GM19035 (cell line): ENCODE measurements around the gene MIGA1.
A peak's percentile ranks its signal among the peaks of the same experiment; 100 is the strongest.
"Not testable (repeated sequence)": the region's sequence is repeated elsewhere in the genome, so short reads cannot be mapped to it uniquely, and the experiment has no call there.

Source experiments
- ATAC-seq: cut with Tn5 transposase; IDR thresholded peaks from one replicate; pipeline ENCODE4 v1.9.1; 2021; ENCODE audit not compliant: unreplicated experiment

Gene MIGA1, protein sequence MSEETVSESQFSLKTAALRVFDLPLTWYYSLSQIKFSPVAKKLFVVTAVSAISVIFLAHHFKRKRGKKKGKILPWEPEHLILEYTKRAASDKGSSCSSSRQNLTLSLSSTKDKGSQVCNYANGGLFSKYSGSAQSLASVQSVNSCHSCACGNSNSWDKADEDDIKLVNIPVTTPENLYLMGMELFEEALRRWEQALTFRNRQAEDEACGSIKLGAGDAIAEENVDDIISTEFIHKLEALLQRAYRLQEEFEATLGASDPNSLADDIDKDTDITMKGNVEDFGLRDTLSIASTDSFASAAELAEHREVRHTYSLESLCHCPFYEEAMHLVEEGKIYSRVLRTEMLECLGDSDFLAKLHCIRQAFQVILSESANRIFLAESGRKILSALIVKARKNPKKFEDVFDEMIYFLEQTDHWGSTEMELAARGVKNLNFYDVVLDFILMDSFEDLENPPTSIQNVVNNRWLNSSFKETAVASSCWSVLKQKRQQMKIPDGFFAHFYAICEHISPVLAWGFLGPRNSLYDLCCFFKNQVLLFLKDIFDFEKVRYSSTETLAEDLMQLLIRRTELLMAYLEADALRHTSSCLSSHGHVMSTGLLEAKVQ

DNA sequence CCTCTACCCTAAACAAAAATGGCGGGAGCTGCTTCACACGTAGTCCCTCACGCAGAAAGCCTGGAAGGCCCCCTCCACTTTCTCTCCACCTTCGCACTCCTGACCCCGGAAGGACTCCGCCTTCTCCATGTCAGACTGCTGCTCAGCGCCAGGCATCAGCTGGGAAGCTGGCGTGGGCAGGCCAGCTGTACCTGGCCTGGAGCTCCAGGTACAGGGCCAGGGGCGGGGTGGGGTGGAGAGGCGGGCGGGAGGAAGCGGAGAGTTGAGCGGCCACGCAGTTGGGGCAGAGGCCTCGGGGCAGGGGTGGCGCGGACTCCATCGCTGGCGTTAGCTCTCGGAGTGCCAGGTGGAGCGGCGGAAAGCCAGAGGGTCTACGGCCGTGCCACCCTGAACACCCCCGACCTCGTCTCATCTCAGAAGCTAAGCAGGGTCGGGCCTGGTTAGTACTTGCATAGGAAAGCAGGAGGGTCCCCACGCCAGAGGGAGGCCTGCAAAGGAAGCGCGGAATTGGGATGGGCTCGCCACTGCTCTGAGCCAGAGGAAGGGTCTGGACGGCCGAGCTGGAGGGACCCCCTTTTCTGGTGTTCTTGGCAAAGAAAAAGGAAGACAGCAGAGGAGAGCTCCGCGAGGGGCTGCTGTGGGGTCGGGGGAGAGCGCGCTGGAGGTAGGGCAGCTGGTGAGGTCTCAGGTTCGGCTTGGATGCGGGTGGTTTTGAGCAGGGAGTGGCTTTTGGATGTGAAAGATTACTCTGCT is at the start of gene MIGA1:
MIGA1 (plus strand) TSS at position 121 of the 753 bp plus-strand sequence. CDS start 3,604 bp downstream, outside the sequence.
- ATAC-seq = peak; percentile 94

DNA sequence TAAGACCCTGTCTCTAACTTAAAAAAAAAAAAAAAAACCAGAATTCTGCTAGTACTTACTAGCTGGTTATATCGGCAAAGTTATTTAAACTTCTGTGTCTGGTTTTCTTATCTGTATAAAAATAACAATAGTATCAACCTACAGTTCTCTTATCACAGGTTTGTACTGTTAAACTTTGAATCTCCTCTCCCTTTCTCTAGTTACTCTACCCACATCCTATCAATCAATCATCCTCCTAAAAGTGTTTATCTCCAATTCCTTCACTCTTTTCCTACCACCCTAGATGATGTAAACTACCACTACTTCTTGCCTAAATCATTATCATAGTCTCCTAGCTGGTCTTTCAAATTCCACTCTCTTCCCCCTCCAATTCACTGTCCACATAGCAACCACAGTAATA is 47.4 kb upstream of the MIGA1 start:
- no peak for ATAC-seq

DNA sequence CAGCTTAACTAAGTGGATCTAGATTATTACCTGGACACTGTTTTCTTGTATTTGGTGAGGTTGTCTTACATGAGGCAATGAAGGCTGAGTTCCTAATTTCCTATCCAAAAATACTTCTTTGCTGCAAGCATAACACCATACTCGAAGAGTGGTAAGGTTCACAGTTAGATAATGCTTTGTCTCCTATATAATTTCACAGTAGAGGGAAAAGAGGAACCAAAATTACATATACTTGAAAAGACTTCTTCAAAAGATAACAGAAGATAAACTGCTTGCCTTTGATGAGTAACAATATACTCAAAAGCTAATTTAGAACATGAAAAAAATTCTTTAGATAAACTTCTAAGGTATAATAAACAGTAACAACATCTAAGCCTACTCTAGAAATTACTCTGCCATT is 40.2 kb upstream of the MIGA1 start:
- no peak for ATAC-seq

DNA sequence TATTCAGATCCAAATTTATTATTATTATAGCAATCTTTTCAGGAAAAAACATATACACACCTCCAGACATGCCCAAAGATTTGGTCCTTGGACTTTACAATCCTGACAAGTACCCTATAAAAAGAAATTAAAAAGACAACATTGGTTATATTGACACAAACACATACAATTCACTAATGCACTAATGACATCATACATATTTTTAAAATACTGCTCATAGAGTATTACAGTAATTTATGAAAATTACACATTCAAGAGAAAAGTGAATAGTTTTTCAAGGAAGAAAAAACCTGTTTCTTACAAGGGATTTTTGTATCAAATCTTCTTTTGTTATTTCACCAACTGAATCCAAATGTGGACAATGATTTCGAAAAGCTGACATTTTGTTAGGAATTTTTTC is 38.1 kb upstream of the MIGA1 start:
- no peak for ATAC-seq

DNA sequence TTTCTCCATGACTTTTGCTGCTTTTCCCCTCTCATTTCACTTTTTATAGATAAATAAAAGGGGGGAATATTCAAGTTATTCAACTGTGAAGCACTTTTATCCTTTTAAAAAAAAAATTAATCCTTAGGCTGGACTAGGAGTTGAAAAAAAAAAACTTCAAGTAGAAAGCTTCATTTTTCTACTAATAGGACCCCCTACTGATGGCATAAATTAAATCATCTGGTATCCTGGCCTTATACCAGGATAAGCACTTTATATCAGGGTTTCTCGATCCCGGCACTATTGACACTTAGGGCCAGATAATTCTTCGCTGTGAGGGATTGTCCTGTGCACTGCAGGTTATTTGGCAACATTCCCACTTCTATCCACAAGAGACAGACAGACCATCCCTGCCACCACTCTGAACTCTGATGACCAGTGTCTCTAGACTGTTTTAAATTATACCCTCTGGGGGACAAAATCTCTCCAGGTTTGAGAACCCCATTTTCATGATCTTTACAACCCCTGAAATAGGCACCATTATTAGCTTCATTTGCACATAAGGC is 37.4 kb upstream of the MIGA1 start:
- no peak for ATAC-seq

DNA sequence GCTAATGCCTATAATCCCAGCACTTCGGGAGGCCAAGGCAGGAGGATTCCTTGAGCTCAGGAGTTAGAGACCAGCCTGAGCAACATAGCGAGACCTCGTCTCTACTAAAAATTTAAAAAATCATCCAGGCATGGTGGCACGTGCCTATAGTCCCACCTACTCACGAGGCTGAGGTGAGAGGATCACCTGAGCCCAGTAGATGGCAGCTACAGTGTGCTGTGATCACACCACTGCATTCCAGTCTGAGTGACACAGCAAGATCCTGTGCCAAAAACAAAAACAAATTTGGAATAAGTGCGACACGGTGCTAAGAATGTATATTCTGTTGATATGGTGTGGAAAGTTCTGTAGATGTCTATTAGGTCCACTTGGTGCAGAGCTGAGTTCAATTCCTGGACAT is 34.9 kb upstream of the MIGA1 start:
- no peak for ATAC-seq

DNA sequence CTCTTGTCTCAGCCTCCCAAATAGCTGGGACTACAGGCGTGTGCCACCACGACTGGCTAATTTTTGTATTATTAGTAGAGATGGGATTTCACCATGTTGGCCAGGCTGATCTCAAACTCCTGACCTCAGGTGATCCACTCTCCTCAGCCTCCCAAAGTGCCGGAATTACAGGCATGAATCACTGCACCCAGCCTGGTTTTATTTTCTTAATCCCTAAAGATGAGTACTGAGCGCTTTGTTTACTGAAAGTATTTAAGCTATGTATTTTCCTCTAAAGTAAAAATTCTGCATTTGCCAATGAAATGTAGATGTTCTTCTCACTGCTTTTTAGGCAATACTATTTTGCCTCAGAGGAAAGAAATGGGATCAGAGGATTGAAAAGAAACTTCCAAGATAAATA is 30.0 kb upstream of the MIGA1 start:
- not testable (repeated sequence) for ATAC-seq

DNA sequence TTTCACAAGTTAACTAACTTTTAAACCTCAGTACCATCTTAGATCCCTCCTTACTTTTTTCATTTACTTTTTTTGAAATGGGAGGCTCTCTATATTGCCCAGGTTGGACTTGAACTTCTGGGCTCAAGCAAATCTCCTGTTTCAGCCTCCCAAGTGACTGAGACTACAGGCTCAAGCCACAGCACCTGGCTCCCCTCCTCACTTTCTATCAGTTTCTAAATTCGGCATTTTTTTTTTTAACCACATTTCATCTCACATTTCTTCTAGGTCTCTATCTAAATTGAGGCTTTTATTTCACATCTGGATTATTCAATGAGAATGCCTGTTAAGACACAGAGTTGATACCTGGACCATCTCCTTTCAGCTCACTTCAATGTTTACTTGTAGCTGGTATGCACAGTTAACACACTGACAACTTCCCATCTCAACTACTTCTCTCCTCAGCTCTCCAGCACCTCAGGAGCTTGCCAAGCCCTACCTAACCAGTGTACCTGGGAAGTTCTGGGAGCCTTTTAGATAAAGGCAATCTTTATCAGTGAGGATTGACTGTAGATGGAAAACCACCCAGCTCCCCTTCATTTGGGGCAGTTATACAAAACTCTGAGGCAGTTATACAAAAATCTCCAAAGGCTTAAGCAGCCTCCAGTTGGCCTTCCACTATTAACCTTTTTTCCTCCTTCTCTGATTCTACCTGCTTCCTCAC is 23.2 kb upstream of the MIGA1 start:
- ATAC-seq = no peak

DNA sequence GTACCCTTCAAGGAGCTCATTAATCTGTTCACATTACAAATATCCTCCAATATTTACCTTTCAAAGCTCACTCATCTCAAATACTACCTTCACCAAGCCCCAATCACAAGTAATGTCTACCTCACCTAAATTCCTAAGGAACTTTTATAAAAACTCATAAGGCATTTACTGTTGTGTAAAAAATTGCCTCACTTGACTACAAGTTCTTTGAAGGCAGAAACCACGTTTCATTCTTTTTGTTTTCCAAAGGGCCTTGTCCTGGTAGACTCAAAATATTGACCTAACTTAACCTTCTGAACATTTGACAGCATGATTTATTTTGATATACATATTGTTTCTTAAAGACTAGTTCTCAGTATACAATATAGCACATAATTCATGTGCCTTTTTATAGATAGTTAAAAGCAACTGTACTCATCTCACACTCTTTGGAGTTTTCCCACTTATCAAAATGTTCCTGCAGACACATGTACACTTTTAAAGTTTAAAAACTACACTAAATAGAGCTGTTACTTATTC is 22.3 kb upstream of the MIGA1 start:
- ATAC-seq = no peak

DNA sequence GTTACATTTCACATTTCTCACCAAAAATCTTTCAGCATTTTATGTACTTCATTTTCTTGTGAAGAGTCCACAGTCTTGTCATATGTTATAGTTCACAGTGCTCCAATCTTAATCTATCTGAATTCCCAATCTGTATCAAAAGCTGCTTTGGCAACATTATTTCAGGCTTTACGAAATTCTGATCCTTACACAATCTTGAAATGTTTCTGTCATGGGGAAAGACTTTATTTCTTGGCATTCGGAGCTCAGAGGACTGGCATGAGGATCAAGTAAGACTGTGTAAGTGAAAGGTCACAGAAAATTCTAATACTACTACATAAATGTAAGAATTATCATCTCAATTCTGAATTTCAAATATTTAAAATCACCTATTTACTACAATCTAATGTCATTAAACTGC is 21.8 kb upstream of the MIGA1 start:
- no peak for ATAC-seq

DNA sequence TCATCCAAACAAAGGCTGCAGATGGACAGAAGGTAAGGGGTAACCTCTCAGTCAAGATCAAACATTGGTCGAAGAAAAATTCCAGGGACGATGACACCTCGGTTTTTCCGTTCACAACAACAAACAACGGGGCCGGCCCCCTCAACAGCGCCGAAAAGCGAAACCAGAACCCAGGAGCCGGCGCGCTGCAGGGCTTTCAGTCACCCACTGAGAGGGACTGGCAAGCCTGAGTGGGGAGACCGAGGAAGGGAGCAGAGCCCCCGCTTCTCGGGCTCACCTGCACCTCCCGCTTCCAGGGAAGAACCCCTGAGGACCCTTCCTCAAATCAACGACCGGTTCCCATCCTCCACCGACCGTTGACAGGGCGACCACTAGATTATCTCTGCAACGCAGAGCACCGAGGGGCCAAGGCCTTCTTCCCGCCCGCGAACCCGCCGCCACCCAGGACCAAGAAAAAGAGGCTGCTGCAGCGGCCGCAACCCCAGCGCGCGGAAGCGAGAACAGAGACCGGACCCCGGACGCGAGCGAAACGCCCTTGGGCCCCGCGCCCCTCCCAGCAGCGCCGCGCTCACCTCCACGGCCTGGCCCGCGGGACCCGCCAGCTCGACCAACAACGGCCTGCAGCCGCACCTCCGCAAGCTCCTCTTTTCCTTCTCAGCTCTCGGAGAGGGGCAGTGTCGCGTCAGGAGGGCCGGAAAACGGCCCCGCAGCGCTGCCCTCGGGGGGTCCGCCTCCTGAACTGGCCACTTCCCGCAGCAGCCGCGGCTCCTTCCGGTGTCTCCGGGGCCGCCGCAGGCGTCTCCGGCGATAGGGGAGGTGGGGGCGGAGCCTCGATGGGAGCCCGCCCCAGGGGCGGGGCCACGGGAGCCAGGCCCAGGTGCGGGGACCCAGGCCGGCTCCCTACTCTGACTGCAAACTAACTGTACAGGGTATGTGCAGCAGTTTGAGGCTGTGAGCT is 20.1 kb upstream of the MIGA1 start, which contains the start of gene USP33:
USP33 (minus strand) TSS at position 782 of the 958 bp plus-strand sequence. CDS start 18,155 bp downstream, outside the sequence.
- ATAC-seq = peak; percentile 93

DNA sequence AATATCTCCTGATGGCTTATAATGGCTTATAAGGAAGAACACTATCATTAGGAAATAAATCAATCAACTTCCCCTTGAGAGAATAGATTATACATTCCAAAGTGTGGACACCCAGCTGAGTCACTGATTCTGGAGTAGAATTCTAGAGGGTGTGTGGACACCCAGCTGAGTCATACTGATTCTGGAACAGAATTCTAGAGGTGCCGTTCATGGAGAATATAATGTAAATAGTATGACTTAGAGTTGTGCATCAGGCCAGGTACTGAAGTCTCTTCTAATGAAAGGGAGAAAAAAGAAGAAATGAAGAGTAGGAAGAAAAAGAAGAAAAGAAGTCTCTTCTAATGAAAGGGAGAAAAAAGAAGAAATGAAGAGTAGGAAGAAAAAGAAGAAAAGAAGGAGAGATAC is 17.4 kb upstream of the MIGA1 start:
- no peak for ATAC-seq

DNA sequence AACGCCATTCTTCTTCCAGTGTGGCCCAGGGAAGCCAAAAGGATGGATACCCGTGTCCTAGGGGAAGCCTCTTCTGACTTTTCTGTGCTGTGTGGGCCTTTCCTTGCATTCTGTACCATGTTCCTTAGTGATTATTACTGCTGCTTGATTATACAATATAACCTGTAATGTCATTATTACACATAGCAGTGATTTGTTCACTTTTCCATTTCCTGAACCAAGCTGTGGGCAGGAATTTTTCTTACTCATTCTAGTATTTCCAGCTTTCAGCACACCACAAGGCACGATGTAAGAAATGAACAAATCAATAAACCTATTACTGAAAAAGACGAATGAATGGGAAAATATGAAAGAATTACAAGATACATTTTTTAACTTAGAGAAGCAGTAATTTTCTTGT is 11.4 kb upstream of the MIGA1 start:
- ATAC-seq = no peak

DNA sequence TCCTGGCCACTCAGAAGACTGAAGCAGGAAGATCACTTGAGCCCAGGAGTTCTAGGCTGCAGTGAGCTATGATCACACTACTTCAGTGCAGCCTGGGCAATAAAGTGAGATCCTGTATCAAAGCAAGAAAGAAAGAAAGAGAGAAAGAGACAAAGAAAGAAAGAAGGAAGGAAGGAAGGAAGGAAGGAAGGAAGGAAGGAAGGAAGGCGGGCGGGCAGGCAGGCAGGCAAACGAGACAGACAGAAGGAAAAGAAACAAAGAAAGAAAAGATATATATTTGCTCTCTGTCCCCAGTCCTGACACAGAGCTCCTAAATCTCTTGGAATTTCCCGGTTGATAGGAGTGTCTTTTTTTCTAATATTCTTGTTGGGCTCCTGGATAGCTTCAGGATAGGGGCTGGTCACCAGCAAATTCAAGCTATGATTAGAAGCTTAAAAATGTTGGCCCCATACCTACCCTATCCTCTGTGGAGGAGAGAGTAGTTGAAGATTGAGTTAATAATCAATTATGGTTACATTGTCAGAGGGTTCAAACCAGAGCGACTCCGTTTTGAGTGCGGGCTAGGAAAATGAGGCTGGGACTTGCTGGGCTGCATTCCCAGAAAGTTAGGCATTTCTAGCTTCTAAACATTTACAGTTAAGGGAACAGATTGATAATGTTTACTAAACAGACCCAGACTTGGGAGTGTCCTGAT is 3.3 kb upstream of the MIGA1 start:
- ATAC-seq = no peak

DNA sequence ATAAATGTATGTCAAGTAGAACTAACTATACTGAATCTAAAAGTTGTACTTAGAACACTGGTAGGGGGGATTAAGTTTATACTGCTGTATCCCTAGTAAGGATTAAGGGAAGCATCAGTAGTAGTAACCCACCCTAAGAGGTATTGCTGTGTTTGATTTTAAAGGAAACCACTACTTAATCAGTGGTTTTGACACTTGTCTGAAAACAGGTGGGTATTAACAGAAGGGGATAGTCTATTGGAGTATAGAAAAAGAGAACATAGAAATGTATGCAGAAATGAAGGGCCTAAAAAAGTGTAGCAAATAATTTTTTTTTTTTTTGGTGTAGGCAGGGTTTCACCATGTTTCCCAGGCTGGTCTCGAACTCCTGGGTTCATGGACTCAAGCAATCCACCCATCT is 2.2 kb downstream of the MIGA1 start:
- no peak for ATAC-seq

DNA sequence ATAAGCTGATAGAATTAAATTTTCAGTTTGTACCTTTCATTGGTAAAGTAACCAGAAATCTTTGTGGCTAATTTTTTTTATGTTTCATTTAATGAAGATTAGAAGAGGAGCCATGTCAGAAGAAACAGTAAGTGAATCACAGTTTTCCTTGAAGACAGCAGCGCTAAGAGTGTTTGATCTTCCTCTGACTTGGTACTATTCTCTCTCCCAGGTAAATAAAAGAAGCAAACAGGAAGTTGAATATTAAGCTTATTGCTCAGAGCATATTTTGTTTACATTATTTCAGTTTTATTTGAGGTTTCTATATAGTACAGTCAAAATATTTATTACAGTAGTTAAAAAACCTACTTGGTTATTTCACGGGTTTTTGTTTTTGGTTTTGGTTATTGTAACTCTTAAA is 3.7 kb downstream of the MIGA1 start:
- no peak for ATAC-seq

DNA sequence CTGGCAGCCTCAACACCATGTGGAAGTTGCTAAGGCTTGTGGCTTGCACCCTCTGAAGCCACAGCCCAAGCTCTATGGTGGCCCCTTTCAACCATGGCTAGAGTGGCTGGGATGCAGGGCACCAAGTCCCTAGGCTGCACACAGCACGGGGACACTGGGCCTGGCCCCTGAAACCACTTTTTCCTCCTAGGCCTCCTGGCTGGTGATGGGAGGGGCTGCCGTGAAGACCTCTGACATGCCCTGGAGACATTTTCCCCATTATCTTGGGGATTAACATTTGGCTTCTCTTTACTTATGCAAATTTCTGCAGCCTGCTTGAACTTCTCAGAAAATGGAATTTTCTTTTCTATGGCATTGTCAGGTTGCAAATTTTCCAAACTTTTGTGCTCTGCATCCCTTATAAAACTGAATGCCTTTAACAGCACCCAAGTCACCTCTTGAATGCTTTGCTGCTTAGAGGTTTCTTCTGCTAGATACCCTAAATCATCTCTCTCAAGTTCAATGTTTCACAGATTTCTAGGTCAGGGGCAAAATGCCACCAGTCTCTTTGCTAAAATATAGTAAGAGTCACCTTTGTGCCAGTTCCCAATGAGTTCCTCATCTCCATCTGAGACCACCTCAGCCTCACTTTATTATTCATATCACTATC is 6.8 kb downstream of the MIGA1 start:
- not testable (repeated sequence) for ATAC-seq

DNA sequence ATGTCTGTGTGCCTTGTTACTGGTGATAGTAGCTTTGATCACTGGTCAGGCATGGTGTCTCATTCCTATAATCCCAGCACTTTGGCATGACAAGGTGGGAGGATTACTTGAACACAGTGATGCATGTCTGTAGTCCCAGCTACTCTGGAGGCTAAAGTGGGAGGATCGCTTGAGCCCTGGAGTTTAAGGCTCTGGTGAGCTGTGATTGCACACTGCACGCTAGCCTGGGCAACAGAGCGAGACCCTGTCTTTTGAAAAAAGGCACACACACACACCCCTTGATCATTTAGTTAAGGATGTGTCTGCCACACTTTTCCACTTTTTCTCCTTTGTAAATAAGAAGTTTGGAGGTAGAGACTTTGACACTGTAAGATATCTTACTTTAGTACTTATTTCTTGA is 15.1 kb downstream of the MIGA1 start:
- no peak for ATAC-seq
